OCI-LY1 (cell line): ENCODE results near the gene IZUMO1.

ENCODE experiments used
- H2AFZ ChIP-seq: fragments of 200-600 bp; sonication (generic), shearing (Covaris generic); 2 replicates; pipeline ENCODE4 v1.6.0; 2014; ENCODE audit warnings: antibody characterized with exemption, mild to moderate bottlenecking, low read length
- H3F3A ChIP-seq: fragments of 200-600 bp; sonication (generic), shearing (Covaris generic); 2 replicates; pipeline ENCODE4 v1.6.0; 2014; ENCODE audit warnings: mild to moderate bottlenecking, antibody characterized with exemption, low read length, moderate library complexity; ENCODE audit not compliant: insufficient read depth
- H3K27ac ChIP-seq: fragments of 200-600 bp; sonication (generic); 2 replicates; pipeline ENCODE4 v1.5.1; 2014; ENCODE audit warnings: low read length, mixed run types, mild to moderate bottlenecking, low read depth; ENCODE audit not compliant: poor library complexity, severe bottlenecking
- H3K27me3 ChIP-seq: fragments of 200-600 bp; sonication (generic); 2 replicates; pipeline ENCODE4 v1.6.0; 2014; ENCODE audit warnings: antibody characterized with exemption, mild to moderate bottlenecking, low read length, moderate library complexity; ENCODE audit not compliant: insufficient read depth
- H3K36me3 ChIP-seq: fragments of 200-600 bp; sonication (generic); 2 replicates; pipeline ENCODE4 v1.6.1; 2014; ENCODE audit warnings: mild to moderate bottlenecking, antibody characterized with exemption, low read length, moderate library complexity, mixed read lengths; ENCODE audit not compliant: insufficient read depth
- H3K4me1 ChIP-seq: fragments of 200-600 bp; sonication (generic); 2 replicates; pipeline ENCODE4 v1.5.1; 2014; ENCODE audit warnings: mild to moderate bottlenecking, low read length, moderate library complexity; ENCODE audit not compliant: insufficient read depth, severe bottlenecking
- H3K4me2 ChIP-seq: fragments of 200-600 bp; sonication (generic), shearing (Covaris generic); 2 replicates; pipeline ENCODE4 v1.6.1; 2014; ENCODE audit warnings: low read length
- H3K4me3 ChIP-seq: fragments of 200-600 bp; sonication (generic); 2 replicates; pipeline ENCODE4 v1.5.1; 2014; ENCODE audit warnings: low read length, low read depth, mild to moderate bottlenecking, mixed read lengths; ENCODE audit not compliant: poor library complexity, severe bottlenecking
- H3K79me2 ChIP-seq: fragments of 200-600 bp; shearing (Covaris generic); 2 replicates; pipeline ENCODE4 v1.6.1; 2016; ENCODE audit warnings: mixed run types, low read length, mixed read lengths; ENCODE audit not compliant: insufficient read depth
- H3K9ac ChIP-seq: fragments of 200-600 bp; sonication (generic), shearing (Covaris generic); 2 replicates; pipeline ENCODE4 v1.6.1; 2014; ENCODE audit warnings: mild to moderate bottlenecking, low read length, mixed read lengths
- H3K9me2 ChIP-seq: fragments of 200-600 bp; sonication (generic), shearing (Covaris generic); 2 replicates; pipeline ENCODE4 v1.6.1; 2014; ENCODE audit warnings: low read depth, mild to moderate bottlenecking, low read length, mixed read lengths
- H3K9me3 ChIP-seq: fragments of 200-600 bp; shearing (Covaris generic); 2 replicates; pipeline ENCODE4 v1.6.1; 2014; ENCODE audit warnings: low read length, mixed read lengths
- H4K20me1 ChIP-seq: fragments of 200-600 bp; sonication (generic), shearing (Covaris generic); 2 replicates; pipeline ENCODE4 v1.6.0; 2016; ENCODE audit warnings: mild to moderate bottlenecking, low read length; ENCODE audit not compliant: insufficient read depth
- CTCF ChIP-seq: fragments of 200-600 bp; sonication (generic), shearing (Covaris generic); IDR thresholded peaks from 2 replicates; pipeline ENCODE4 v1.5.1; 2017; ENCODE audit warnings: mild to moderate bottlenecking, antibody characterized with exemption, low read length, moderate library complexity, mixed read lengths
- EZH2 ChIP-seq: fragments of 200-600 bp; sonication (generic), shearing (Covaris generic); IDR thresholded peaks from 2 replicates; pipeline ENCODE4 v1.8.0; 2017; ENCODE audit warnings: borderline replicate concordance, mixed run types, mild to moderate bottlenecking, antibody characterized with exemption, low read length, moderate library complexity, mixed read lengths

IZUMO1 gene

GRCh38 chr19:48746738-48747575 lies at the start of gene IZUMO1:
Gene IZUMO1 (minus strand): TSS chr19:48746909. CDS start chr19:48745859, 1,050 bp downstream.
- no peaks in the 10 kb centered on the region for H3F3A ChIP-seq
- H3K9ac ChIP-seq: no peak within 1 kb of the TSS; the same call in 1 of the 2 replicates
- no peak for TF ChIP-seq CTCF
- no peak for TF ChIP-seq EZH2
- H3K9me3 ChIP-seq: no peaks in the 10 kb centered on the region
- H3K79me2 ChIP-seq: no peaks in the 10 kb centered on the region
- no peaks in the 10 kb centered on the region for H4K20me1 ChIP-seq
- H3K27me3 ChIP-seq: 0 out of 2 replicates have a peak, but pooled peaks cover 4% of the 10 kb centered on the region
- no peaks in the 10 kb centered on the region for H3K36me3 ChIP-seq
- H2AFZ ChIP-seq: no peak within 1 kb of the TSS
- peaks cover 8% of the 10 kb centered on the region for H3K4me1 ChIP-seq
- no peak within 1 kb of the TSS for H3K27ac ChIP-seq
- H3K9me2 ChIP-seq: no peaks in the 10 kb centered on the region
- H3K4me2 ChIP-seq: peak within 1 kb of the TSS; percentile 57
- H3K4me3 ChIP-seq: peak within 1 kb of the TSS; percentile 46

GRCh38 chr19:48795685-48796070 lies 49.0 kb upstream of the IZUMO1 start:
- Histone ChIP-seq H3K4me1 (peaks cover 3% of the 10 kb centered on the region), H3F3A (no peaks in the 10 kb centered on the region; the same call in 1 of the 2 replicates), H3K27me3 (peaks cover 5% of the 10 kb centered on the region; the same call in 1 of the 2 replicates), H3K9ac (no peak overlapping the region), H3K79me2 (no peaks in the 10 kb centered on the region), H2AFZ (no peak overlapping the region), H3K9me3 (no peaks in the 10 kb centered on the region), H4K20me1 (no peaks in the 10 kb centered on the region), H3K27ac (no peak overlapping the region), H3K9me2 (no peaks in the 10 kb centered on the region), H3K4me2 (peak overlapping the region; percentile 75; the same call in 1 of the 2 replicates), H3K36me3 (no peaks in the 10 kb centered on the region), H3K4me3 (peak overlapping the region; percentile 62)
- no peak for TF ChIP-seq EZH2
- TF ChIP-seq CTCF: no peak

- Histone ChIP-seq H3K9ac (peak overlapping the region; percentile 24; the same call in 1 of the 2 replicates), H3K4me3 (peak overlapping the region; percentile 62), H3K27me3 (peaks cover 5% of the 10 kb centered on the region; the same call in 1 of the 2 replicates), H3K79me2 (no peaks in the 10 kb centered on the region), H3F3A (no peaks in the 10 kb centered on the region; the same call in 1 of the 2 replicates), H3K9me2 (no peaks in the 10 kb centered on the region), H2AFZ (no peak overlapping the region), H3K9me3 (no peaks in the 10 kb centered on the region), H4K20me1 (no peaks in the 10 kb centered on the region), H3K4me2 (peak overlapping the region; percentile 75), H3K27ac (no peak overlapping the region), H3K36me3 (no peaks in the 10 kb centered on the region), H3K4me1 (peaks cover 3% of the 10 kb centered on the region)
- TF ChIP-seq CTCF (peak; percentile 99), EZH2 (no peak)
These were observed 48.5 kb upstream of the IZUMO1 start for GRCh38 chr19:48795055-48795684.
